ENCODE results near the gene HELB. TPM values are rescaled to one million over a fixed set of nuclear protein-coding genes. Genes with fewer than 3 reads are reported as not detected.

Gene HELB
- total and polyA plus RNA-seq, 2 of the 8 experiments (the other 6 are each of a cell fraction or from before 2014, with no cell fraction given): 1.8 to 7.6 TPM

GRCh38 chr12:66287275-66287674 is 15.0 kb upstream of the HELB start:
- DNase-seq (ENCODE audit: low read depth in 1 of 2, low spot score in 2 of 2): no peak
- Histone ChIP-seq H2AFZ (ENCODE audit: low read length) (no peak overlapping the region), H3K18ac (ENCODE audit: extremely low read depth, low read length) (no peak overlapping the region), H3K9me3 (ENCODE audit: insufficient read depth in 2 of 2, low read depth in 1 of 2, low read length in 1 of 2) (no peaks in the 10 kb centered on the region), H2AK5ac (ENCODE audit: low read depth, low read length) (no peak overlapping the region), H3K9ac (replicated peaks in 1 of 4; ENCODE audit: extremely low read depth in 1 of 4, low read depth in 3 of 4, low read length in 3 of 4) (no peak overlapping the region), H3K36me3 (ENCODE audit: control insufficient read depth in 2 of 4, insufficient read depth in 4 of 4, low read length in 3 of 4) (no peaks in the 10 kb centered on the region), H3K4me2 (ENCODE audit: insufficient read depth in 1 of 2, low read depth in 2 of 2, low read length in 2 of 2) (no peak overlapping the region), H4K5ac (ENCODE audit: insufficient read length, low read depth, low read length) (no peak overlapping the region), H3K4me3 (ENCODE audit: extremely low read depth in 1 of 4, insufficient read depth in 2 of 4, low read depth in 3 of 4, low read length in 4 of 4) (no peak overlapping the region), H3K4me1 (replicated peaks in 1 of 4; ENCODE audit: control insufficient read depth in 3 of 4, insufficient read depth in 4 of 4, low read length in 3 of 4) (no peaks in the 10 kb centered on the region), H2BK20ac (ENCODE audit: low read length) (no peak overlapping the region), H2BK120ac (replicated peaks; ENCODE audit: low read depth, low read length) (no peak overlapping the region), H3K27me3 (replicated peaks in 1 of 4; ENCODE audit: control insufficient read depth in 3 of 4, extremely low read depth in 1 of 4, insufficient read depth in 3 of 4, low read length in 3 of 4) (no peaks in the 10 kb centered on the region), H3K23me2 (ENCODE audit: low read depth, low read length) (no peaks in the 10 kb centered on the region), H3K56ac (replicated peaks; ENCODE audit: insufficient read length, low read depth, low read length) (no peak overlapping the region), H3K4ac (replicated peaks; ENCODE audit: insufficient read length, low read depth, low read length) (no peak overlapping the region), H3K23ac (ENCODE audit: insufficient read length) (no peak overlapping the region), H3K27ac (ENCODE audit: low read depth, low read length) (no peak overlapping the region), H2BK5ac (ENCODE audit: low read depth, low read length) (no peak overlapping the region), H3K14ac (ENCODE audit: insufficient read length) (no peak overlapping the region), H2BK15ac (ENCODE audit: low read length) (no peak overlapping the region), H4K20me1 (replicated peaks in 1 of 2; ENCODE audit: control insufficient read depth in 1 of 2, insufficient read depth in 2 of 2, low read length in 2 of 2) (no peaks in the 10 kb centered on the region), H3K79me2 (ENCODE audit: control insufficient read depth in 1 of 2, insufficient read depth in 2 of 2, low read length in 2 of 2) (no peaks in the 10 kb centered on the region), H2BK12ac (ENCODE audit: low read depth, low read length) (no peak overlapping the region), H3K79me1 (ENCODE audit: low read depth, low read length) (no peaks in the 10 kb centered on the region), H4K8ac (ENCODE audit: extremely low read depth, insufficient read depth, low read length) (no peak overlapping the region), H4K91ac (replicated peaks; ENCODE audit: insufficient read length, low read length) (no peak overlapping the region)
- no peak for FAIRE-seq
- ChIA-PET POLR2A (ENCODE audit: partially characterized antibody) (no interaction called here), CTCF (ENCODE audit: partially characterized antibody) (no interaction called here)
- 86% methylated on average over 3 of the region's 3 CpGs; no CpG with 5 or more reads in 1 of the 2 experiments for WGBS, 2 experiments (ENCODE audit: extremely low coverage in 1 of 2, insufficient coverage in 1 of 2, insufficient read length in 1 of 2, insufficient replicate concordance in 2 of 2, low coverage in 1 of 2, low lambda C conversion rate in 2 of 2, missing lambda C conversion rate in 1 of 2)
- TF ChIP-seq SIN3A (conservative IDR thresholded peaks at IDR 0.05 in 1 of 2, IDR thresholded peaks at IDR 0.05 in 1 of 2; ENCODE audit: low read depth in 1 of 2, low read length in 2 of 2) (no peak), E2F6 (IDR thresholded peaks at IDR 0.05) (no peak), NANOG (IDR thresholded peaks at IDR 0.05; ENCODE audit: insufficient read depth, low read depth, low read length, poor library complexity, severe bottlenecking) (no peak), RAD21 (IDR thresholded peaks at IDR 0.05 in 1 of 2, conservative IDR thresholded peaks at IDR 0.05 in 1 of 2; ENCODE audit: low read depth in 2 of 2, low read length in 2 of 2) (no peak), POLR2AphosphoS5 (IDR thresholded peaks at IDR 0.05; ENCODE audit: low read depth, low read length) (no peak), RNF2 (IDR thresholded peaks at IDR 0.05; ENCODE audit: borderline replicate concordance, low read depth, low read length, missing control alignments, poor library complexity, severe bottlenecking) (no peak), YY1 (IDR thresholded peaks at IDR 0.05; ENCODE audit: low read depth, low read length) (no peak)
